ENCODE measurements around the gene RPTOR. TPM values are rescaled to one million over a fixed set of nuclear protein-coding genes. Genes with fewer than 3 reads are reported as not detected.

RPTOR gene
- total RNA-seq, 1 experiment from 2014 or later, result 58.0 TPM

DNA sequence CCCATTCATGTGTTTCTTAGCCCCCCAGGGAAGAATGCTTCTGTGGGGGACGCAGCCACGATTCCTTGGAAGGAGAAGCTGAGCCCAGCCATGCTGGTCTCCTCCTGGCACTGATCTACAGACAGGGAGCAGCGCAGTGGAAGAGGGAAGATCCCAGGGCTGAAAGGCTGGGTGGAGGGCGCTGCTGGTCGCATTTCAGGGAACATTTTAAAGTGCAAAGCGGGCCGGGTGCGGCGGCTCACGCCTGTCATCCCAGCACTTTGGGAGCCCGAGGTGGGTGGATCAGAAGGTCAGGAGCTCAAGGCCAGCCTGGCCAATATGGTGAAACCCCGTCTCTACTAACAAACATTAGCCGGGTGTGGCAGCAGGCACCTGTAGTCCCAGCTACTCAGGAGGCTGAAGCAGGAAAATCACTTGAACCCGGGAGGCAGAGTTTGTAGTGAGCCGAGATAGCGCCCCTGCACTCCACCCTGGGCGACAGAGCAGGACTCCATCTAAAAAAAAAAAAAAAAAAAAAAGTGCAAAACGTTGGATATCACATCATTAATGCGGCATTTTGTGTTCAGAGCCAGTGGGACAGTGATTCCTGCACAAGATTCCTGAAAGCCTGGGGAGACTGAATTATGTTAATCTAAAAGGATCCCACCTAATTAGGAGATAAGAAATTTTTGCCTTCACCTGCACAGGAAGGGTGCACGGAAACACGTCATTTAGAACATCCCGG is 446.4 kb downstream of the RPTOR start:
- no peak for ATAC-seq
- intact Hi-C loops (cut with micrococcal nuclease; ENCODE audit: unreplicated experiment), result no loop called here
- TF ChIP-seq, protein P1, sequence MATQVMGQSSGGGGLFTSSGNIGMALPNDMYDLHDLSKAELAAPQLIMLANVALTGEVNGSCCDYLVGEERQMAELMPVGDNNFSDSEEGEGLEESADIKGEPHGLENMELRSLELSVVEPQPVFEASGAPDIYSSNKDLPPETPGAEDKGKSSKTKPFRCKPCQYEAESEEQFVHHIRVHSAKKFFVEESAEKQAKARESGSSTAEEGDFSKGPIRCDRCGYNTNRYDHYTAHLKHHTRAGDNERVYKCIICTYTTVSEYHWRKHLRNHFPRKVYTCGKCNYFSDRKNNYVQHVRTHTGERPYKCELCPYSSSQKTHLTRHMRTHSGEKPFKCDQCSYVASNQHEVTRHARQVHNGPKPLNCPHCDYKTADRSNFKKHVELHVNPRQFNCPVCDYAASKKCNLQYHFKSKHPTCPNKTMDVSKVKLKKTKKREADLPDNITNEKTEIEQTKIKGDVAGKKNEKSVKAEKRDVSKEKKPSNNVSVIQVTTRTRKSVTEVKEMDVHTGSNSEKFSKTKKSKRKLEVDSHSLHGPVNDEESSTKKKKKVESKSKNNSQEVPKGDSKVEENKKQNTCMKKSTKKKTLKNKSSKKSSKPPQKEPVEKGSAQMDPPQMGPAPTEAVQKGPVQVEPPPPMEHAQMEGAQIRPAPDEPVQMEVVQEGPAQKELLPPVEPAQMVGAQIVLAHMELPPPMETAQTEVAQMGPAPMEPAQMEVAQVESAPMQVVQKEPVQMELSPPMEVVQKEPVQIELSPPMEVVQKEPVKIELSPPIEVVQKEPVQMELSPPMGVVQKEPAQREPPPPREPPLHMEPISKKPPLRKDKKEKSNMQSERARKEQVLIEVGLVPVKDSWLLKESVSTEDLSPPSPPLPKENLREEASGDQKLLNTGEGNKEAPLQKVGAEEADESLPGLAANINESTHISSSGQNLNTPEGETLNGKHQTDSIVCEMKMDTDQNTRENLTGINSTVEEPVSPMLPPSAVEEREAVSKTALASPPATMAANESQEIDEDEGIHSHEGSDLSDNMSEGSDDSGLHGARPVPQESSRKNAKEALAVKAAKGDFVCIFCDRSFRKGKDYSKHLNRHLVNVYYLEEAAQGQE (IDR thresholded peaks at IDR 0.05; ENCODE audit: insufficient read depth in 1 of 2, low read depth in 2 of 2, low read length in 1 of 2), result no peak
- TF ChIP-seq SIN3A (IDR thresholded peaks at IDR 0.05; ENCODE audit: borderline replicate concordance, insufficient read depth, low read depth, low read length) (no peak), POLR2AphosphoS5 (IDR thresholded peaks at IDR 0.05; ENCODE audit: low read depth, low read length) (no peak), TCF7L2 (IDR thresholded peaks at IDR 0.05; ENCODE audit: low read depth, low read length) (no peak)
- TF ChIP-seq, protein P2, sequence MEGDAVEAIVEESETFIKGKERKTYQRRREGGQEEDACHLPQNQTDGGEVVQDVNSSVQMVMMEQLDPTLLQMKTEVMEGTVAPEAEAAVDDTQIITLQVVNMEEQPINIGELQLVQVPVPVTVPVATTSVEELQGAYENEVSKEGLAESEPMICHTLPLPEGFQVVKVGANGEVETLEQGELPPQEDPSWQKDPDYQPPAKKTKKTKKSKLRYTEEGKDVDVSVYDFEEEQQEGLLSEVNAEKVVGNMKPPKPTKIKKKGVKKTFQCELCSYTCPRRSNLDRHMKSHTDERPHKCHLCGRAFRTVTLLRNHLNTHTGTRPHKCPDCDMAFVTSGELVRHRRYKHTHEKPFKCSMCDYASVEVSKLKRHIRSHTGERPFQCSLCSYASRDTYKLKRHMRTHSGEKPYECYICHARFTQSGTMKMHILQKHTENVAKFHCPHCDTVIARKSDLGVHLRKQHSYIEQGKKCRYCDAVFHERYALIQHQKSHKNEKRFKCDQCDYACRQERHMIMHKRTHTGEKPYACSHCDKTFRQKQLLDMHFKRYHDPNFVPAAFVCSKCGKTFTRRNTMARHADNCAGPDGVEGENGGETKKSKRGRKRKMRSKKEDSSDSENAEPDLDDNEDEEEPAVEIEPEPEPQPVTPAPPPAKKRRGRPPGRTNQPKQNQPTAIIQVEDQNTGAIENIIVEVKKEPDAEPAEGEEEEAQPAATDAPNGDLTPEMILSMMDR (IDR thresholded peaks at IDR 0.05), result no peak
- Histone ChIP-seq H3K36me3 (ENCODE audit: control insufficient read depth, insufficient read depth, low read length) (no peaks in the 10 kb centered on the region; the same call in 1 of the 2 replicates), H3K27ac (ENCODE audit: low read length) (peak overlapping the region; percentile 84), H3K9me3 (ENCODE audit: control insufficient read depth, insufficient read depth, low read depth, low read length) (no peaks in the 10 kb centered on the region), H3K4me3 (ENCODE audit: low read depth in 2 of 2, low read length in 2 of 2) (peak overlapping the region; percentile 78 to 85), H3K4me1 (ENCODE audit: control insufficient read depth, insufficient read depth, low read length) (peaks cover 22% of the 10 kb centered on the region), H3K27me3 (ENCODE audit: control insufficient read depth, insufficient read depth, low read length) (no peaks in the 10 kb centered on the region)
- BruUV-seq (replicated peaks), result no TSS peak
- DNase-seq (ENCODE audit: low read depth, low spot score), result no peak
- in situ Hi-C loops (cut with HindIII; ENCODE audit: low pct_unique_long_range_greater_than_20kb, low sequenced_read_pairs), result no loop called here
- POLR2A ChIA-PET, result no interaction called here
- CTCF ChIA-PET, result interaction anchor here (0.7 kb wide), 1 partner anchor 606 kb away, joined by 3 read pairs; no protein-coding TSS in a partner anchor

DNA sequence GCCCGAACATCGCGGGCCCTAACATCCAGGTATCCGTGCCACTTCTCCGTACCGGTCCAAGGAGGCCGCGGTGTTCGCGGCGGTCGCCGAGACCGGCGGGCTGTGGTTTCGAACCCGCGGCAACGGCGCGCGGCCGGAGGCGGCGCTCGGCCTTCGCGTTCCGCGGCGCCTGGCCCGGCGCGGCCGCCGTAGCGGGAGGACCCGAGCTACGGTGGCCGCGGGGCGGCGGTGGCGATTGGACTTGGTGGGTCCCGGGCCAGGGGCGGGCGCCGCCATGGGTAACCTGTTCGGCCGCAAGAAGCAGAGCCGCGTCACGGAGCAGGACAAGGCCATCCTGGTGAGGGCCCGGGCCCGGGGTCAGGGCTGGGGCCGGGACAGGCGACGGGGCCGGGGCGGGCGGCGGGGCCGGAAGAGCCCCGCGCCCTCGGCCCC is 447.0 kb downstream of the RPTOR start, which contains the start of gene CHMP6:
TSS of gene CHMP6 (plus strand) at position 197 of the 432 bp plus-strand sequence. CDS start at position 275, 78 bp downstream.
- POLR2A ChIA-PET, result no interaction called here
- Histone ChIP-seq H3K36me3 (ENCODE audit: control insufficient read depth, insufficient read depth, low read length) (no peaks in the 10 kb centered on the region; the same call in 1 of the 2 replicates), H3K4me1 (ENCODE audit: control insufficient read depth, insufficient read depth, low read length) (peaks cover 22% of the 10 kb centered on the region), H3K9me3 (ENCODE audit: control insufficient read depth, insufficient read depth, low read depth, low read length) (no peaks in the 10 kb centered on the region), H3K27me3 (ENCODE audit: control insufficient read depth, insufficient read depth, low read length) (no peaks in the 10 kb centered on the region), H3K27ac (ENCODE audit: low read length) (peak within 1 kb of the TSS; percentile 84), H3K4me3 (ENCODE audit: low read depth in 2 of 2, low read length in 2 of 2) (peak within 1 kb of the TSS; percentile 78 to 85)
- ATAC-seq, result peak; percentile 72
- in situ Hi-C loops (cut with HindIII; ENCODE audit: low pct_unique_long_range_greater_than_20kb, low sequenced_read_pairs) (no loop called here), intact Hi-C loops (cut with micrococcal nuclease; ENCODE audit: unreplicated experiment) (no loop called here)
- CTCF ChIA-PET, result interaction anchor here (0.5 to 0.7 kb wide), 2 partner anchors 607 to 686 kb away, joined by 3 read pairs; no protein-coding TSS in a partner anchor
- no peak for DNase-seq (ENCODE audit: low read depth, low spot score)
- BruUV-seq (replicated peaks), result no TSS peak
- TF ChIP-seq, protein P1 (IDR thresholded peaks at IDR 0.05; ENCODE audit: insufficient read depth in 1 of 2, low read depth in 2 of 2, low read length in 1 of 2), result peak in 1 of 2 experiments; percentile 64; a peak in 1 of 4 replicates
- TF ChIP-seq POLR2AphosphoS5 (IDR thresholded peaks at IDR 0.05; ENCODE audit: low read depth, low read length), result peak; percentile 64
- peak; percentile 84; the same call in 1 of the 2 replicates for TF ChIP-seq SIN3A (IDR thresholded peaks at IDR 0.05; ENCODE audit: borderline replicate concordance, insufficient read depth, low read depth, low read length)
- TF ChIP-seq, protein P2 (IDR thresholded peaks at IDR 0.05), result no peak; the same call in 1 of the 2 replicates
- TF ChIP-seq TCF7L2 (IDR thresholded peaks at IDR 0.05; ENCODE audit: low read depth, low read length), result peak; percentile 53; the same call in 1 of the 2 replicates
